ENCODE data around the gene HOXA6.

Gene HOXA6

DNA sequence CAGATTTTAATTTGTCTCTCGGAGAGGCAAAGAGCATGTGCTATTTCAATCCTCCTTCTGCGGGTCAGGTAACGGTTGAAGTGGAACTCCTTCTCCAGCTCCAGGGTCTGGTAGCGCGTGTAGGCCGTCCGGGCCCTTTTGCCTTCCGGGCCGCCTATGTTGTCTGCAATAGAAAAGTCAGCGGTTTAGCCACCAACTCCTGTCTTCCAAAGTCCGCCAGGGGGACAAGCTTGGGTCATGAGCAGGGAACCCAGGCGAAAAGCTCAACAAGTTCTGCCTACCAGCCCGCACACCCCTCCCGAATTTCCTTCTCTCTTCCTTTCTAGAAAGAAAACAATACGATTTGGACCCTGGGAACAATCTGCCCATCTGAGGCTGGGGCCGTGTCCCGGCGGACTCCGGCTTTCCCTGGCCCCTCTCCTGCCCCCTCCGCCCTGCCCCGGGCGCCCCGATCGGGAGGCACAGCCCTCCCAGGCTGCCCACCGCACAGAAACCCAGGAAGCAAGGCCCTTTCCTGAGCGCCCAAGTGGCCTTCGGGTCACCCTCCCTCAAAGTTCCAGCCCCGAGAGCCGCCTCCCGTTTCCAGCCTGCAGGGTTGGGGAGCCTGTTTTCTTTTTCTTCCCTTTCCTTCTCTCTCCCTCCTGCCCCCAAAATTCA is 5.5 kb downstream of the HOXA6 start:
- FAIRE-seq: no peak
- no peak for DNase-seq (ENCODE audit: insufficient read length, low spot score)

DNA sequence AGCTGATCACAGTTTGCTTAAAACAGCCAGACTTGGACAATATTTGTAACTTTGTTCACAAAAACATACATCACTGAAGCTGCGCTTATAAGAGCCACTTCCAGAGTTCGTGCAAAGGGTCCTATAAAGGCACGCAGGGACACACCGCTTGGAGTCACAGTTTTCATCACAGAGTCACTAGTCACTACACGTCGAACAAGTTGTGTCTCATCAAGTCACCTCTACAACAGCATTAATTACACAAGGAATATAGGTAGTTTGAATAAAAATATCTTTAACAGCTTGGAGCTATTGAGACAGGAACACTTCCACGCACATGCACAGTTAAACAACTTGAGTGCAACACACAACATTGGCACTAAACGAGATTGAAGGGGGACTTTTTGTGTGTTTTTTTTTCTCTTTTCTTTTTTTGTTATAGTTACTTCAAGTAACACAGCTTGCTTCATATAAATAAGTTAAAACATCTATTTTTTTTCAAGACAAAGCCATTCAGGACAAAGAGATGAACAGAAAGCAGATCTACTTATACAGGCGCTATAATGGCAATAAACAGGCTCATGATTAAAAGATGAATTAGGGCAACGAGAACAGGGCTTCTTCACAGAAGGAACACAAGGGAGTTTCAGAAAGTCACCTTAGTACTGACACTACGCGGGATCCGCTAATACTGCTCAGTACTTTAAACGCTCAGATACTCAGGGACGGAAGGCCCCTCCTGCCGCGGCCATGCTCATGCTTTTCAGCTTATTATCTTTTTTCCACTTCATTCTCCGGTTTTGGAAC is 6.2 kb downstream of the HOXA6 start:
- DNase-seq (ENCODE audit: insufficient read length, low spot score): no peak
- FAIRE-seq: no peak

DNA sequence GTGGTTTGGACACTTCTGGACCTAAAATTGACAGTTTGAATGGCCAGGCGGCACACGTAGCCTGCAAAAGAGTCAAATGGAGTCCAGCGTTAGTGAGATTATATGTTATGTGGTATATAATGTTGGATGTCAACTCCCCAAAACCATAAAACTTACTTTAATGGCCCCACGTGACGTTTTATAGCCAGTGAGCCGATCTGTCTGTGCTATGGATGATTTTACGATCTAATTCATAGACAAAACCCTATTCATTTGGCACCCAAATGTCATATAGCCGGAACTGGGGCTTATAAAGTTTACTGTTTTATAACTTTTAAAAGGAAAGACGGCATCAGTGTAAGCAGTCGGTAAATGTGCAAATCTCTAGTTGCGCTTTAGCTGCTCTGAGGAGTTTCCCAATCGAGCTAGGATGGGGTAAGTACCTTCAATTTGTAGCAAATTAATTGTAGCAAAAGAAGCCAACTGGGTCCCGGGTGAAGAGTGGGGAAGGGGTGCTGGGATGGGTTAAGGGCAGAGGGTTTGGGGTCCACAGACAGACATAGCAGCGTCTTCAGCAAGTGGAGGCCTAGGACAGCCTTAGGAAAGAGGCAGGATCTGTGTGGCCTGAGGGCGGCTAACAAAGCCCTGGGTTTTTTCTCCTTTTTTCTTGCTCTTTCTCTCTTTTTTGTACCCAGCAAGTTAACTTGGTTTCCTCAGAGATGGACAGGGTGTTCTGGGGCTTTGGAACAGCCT is 7.3 kb downstream of the HOXA6 start:
- FAIRE-seq: no peak
- no peak for DNase-seq (ENCODE audit: insufficient read length, low spot score)

DNA sequence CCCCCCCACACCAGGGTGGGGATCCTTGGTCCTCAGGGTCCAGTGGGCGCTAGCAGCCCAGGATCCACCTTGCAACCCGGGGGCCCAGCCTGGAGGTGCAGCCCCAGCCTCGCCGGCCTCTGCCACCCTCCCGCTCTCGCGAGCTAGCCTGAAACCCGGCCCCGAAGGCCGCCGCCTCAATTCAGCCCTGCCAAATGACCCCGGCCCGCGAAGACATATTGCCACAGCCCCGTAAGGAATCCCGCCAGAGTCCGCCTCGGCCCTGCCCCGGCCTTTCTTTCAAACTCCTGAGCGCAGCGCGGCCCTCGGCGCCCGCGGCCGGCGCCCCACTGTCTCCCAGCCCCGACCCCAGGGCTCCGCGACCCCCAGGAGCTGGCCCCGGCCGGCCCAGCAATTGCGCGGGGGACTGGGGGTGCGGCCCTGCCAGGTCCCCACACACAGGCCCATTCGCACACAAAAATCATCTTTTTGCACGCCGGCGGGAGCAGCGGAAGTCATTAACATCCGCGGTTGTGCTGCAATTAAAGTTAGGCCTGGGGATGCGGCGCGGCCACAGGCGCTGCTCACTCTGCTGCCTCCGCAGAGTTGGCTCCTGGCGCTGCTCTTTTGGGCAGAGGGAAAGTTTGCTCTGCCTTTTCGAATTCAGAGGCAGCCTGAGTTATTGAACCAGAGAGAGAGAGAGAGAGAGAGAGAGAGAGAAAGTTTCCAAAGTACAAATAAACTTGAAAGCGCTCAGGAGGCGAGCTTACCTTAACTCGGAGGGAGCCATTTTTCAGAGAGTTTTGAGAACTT is 8.0 kb downstream of the HOXA6 start:
- FAIRE-seq (no peak), DNase-seq (ENCODE audit: insufficient read length, low spot score) (no peak)

DNA sequence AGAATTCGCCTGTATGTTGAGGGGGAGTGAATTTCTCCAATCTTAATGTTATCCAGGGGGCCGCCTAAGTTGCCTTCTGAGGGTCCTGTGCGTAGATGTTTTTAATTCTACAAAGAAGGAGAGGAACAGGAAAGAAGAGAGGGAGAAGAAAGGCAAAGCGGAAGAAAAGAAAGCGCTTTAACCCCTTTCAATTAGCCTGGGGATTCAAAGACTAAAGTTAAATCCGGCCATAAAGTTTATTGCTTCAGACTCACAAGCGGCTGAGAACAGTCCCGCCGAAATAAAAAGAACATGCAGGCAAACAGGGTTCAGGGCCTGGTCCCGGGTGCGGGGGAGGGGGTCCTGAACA is 8.6 kb downstream of the HOXA6 start:
- FAIRE-seq: no peak

DNA sequence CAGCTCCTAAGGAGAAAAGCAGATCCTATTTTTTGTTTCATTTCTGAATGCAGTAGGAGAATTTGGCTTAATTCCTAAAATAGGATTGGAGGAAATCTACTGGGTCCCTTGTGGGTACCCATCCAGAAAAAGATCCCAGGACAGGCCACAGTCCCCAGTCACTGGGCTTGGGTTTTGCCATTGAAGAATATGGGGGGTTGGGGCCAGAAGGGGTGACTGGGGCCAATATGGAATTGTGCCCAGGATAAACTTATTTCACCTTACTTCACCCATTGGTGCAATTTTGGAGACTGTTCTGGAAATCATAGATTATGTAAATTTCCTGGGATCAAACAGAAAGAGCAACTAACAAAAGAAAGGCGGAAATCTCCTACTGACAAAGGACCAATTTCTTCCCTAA is 9.1 kb downstream of the HOXA6 start:
- no peak for FAIRE-seq
- no peak for DNase-seq (ENCODE audit: insufficient read length, low spot score)

More for the DNA sequence above, 8.6 kb downstream of the HOXA6 start:
- no peak for DNase-seq (ENCODE audit: insufficient read length, low spot score)

- FAIRE-seq: no peak
- DNase-seq (ENCODE audit: insufficient read length, low spot score): no peak
These were observed 9.8 kb downstream of the HOXA6 start for GRCh38 chr7:27137640-27138315.

DNA sequence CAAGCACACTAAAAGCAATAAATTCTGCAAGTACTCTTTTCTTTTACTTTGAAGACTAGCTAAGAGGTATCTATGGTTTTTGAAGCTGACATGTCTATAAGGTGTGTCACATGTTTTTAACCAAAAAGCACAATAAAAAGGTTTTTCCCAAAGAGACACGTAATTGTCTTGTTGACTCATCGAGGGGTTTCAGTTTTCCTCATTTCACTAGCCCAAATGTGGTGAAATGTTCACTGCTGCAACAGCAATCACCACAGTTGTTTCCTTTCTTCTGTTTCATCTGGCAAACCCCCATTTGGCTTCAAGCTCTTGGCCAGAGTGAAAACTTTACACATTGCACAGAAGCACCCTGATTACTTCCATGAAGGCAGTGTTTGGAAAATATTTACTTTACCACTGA is 13.2 kb downstream of the HOXA6 start:
- DNase-seq (ENCODE audit: insufficient read length, low spot score) (no peak), FAIRE-seq (no peak)

- DNase-seq (ENCODE audit: insufficient read length, low spot score) (no peak), FAIRE-seq (no peak)
These were observed 14.0 kb downstream of the HOXA6 start for GRCh38 chr7:27133409-27134231.

- FAIRE-seq (no peak), DNase-seq (ENCODE audit: insufficient read length, low spot score) (no peak)
These were observed 14.6 kb downstream of the HOXA6 start for GRCh38 chr7:27132978-27133377.

- no peak for FAIRE-seq
- DNase-seq (ENCODE audit: insufficient read length, low spot score): no peak
These were observed 15.4 kb downstream of the HOXA6 start for GRCh38 chr7:27132214-27132613.

GRCh38 chr7:27131390-27131819 is 16.2 kb downstream of the HOXA6 start:
- no peak for FAIRE-seq
- DNase-seq (ENCODE audit: insufficient read length, low spot score): no peak

- no peak for DNase-seq (ENCODE audit: insufficient read length, low spot score)
- peak; percentile 91 for FAIRE-seq
These were observed 16.8 kb downstream of the HOXA6 start, which contains the start of gene HOXA4 for GRCh38 chr7:27130540-27131389. TSS of gene HOXA4 (minus strand) at chr7:27130757. CDS start at chr7:27130733, 24 bp downstream.

DNA sequence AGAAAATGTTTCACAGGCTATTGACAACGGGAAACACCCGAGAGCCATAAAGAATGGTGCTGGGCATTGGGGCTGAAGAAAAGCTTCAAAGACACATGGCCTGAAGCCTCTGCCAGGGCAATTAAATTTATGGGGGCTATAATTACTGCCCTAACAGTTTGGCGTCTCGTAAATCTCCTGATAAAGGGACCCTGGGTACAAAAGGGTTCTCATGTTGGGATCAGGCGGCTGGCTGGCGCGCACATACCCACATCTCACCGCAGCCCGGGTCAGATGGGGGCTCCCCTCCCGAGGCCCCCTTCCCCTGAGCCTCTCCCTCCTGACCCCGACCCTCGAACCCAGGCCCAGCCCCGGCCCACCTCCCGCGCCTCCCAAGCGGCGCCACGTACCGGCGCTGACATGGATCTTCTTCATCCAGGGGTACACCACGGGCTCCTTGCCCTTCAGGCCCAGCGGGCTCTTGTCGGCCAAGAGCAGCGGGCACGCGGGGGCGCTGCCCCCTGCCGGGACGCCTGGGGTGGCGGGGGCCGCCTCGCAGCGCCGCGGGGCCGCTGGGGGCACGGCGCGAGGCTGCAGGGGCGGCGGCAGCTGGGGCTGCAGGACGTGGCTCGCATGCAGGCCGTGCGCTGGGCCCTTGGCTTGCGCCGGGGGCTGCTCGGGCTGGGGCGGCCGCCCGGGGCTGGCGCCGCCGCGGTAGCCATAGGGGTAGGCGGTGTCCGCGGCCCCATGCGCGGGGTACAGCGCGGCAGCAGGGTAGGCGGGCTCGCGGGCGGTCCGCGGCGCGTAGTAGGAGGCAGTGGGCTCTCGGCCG is 17.6 kb downstream of the HOXA6 start:
- no peak for DNase-seq (ENCODE audit: insufficient read length, low spot score)

GRCh38 chr7:27128776-27129728 is 18.5 kb downstream of the HOXA6 start:
- DNase-seq (ENCODE audit: insufficient read length, low spot score) (no peak), FAIRE-seq (peak; percentile 80)

More for the DNA sequence above, 17.6 kb downstream of the HOXA6 start:
- no peak for FAIRE-seq

DNA sequence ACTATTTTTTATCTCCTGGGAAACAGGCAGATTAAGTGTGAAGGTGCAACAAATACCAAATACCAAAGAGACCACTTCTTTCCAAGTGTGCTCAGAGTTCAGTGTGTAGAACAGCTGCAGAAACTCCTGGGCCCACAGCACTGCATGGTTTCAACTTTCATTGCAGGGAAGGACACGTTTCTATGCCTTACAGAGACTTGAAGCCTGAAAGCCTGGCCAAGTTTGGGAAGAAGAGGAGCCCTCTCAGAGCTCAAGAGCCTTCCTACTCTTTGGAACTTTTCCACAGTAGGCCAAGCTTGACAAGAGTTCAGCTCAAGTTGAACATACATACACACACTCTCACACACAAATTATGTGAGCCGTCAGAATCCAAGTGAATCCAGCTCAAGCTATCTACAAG is 19.5 kb downstream of the HOXA6 start:
- FAIRE-seq (no peak), DNase-seq (ENCODE audit: insufficient read length, low spot score) (no peak)

Measured in HTR-8/SVneo (cell line).